Neuronal stem cell (in vitro differentiated cells): ENCODE data around the gene RABL6.

Experiments used
- DNase-seq: peaks from one replicate; pipeline ENCODE4 v3.0.0-alpha.2; 2013; ENCODE audit warnings: low spot score
- H2AFZ ChIP-seq: one replicate; pipeline ENCODE4 v1.6.1; 2013; ENCODE audit warnings: mild to moderate bottlenecking, low read length, inconsistent platforms
- H2AK5ac ChIP-seq: 2 replicates; pipeline ENCODE4 v1.6.1; 2013; ENCODE audit warnings: low read depth, mild to moderate bottlenecking, inconsistent platforms, low read length, moderate library complexity, mixed read lengths
- H2BK120ac ChIP-seq: 2 replicates; pipeline ENCODE4 v1.6.1; 2013; ENCODE audit warnings: low read depth, mild to moderate bottlenecking, inconsistent platforms, low read length, moderate library complexity, mixed read lengths
- H2BK12ac ChIP-seq: one replicate; pipeline ENCODE4 v1.6.1; 2013; ENCODE audit warnings: low read length, inconsistent platforms
- H2BK15ac ChIP-seq: 2 replicates; pipeline ENCODE4 v1.6.1; 2013; ENCODE audit warnings: mild to moderate bottlenecking, low read length, inconsistent platforms, mixed read lengths
- H2BK5ac ChIP-seq: one replicate; pipeline ENCODE4 v1.6.1; 2013; ENCODE audit warnings: inconsistent platforms, mild to moderate bottlenecking, low read length, moderate library complexity
- H3K14ac ChIP-seq: one replicate; pipeline ENCODE4 v1.6.1; 2013; ENCODE audit warnings: low read length, inconsistent platforms
- H3K18ac ChIP-seq: 2 replicates; pipeline ENCODE4 v1.6.1; 2013; ENCODE audit warnings: low read length, inconsistent platforms
- H3K23ac ChIP-seq: 2 replicates; pipeline ENCODE4 v1.6.1; 2013; ENCODE audit warnings: low read depth, mild to moderate bottlenecking, mixed read lengths, low read length, inconsistent platforms; ENCODE audit not compliant: poor library complexity
- H3K27ac ChIP-seq: replicated peaks from 3 replicates; pipeline ENCODE4 v1.5.1; 2013; ENCODE audit warnings: low read length, inconsistent platforms
- H3K27me3 ChIP-seq, 3 experiments: 2 replicates each; pipeline ENCODE4 v1.6.1; 2013; ENCODE audit warnings: low read length in 3 of 3, mild to moderate bottlenecking in 2 of 3, inconsistent platforms in 1 of 3, low read depth in 1 of 3, mixed read lengths in 1 of 3, moderate library complexity in 1 of 3; ENCODE audit not compliant: control insufficient read depth in 3 of 3, insufficient read depth in 3 of 3
- H3K36me3 ChIP-seq, 2 donors: replicated peaks in 1 of 2; 2 replicates each; pipeline ENCODE4 v1.6.1; 2013; ENCODE audit warnings: low read length in 2 of 2; ENCODE audit not compliant: control insufficient read depth in 2 of 2, insufficient read depth in 2 of 2
- H3K4ac ChIP-seq: 2 replicates; pipeline ENCODE4 v1.6.1; 2013; ENCODE audit warnings: inconsistent platforms, mild to moderate bottlenecking, low read length, moderate library complexity
- H3K4me1 ChIP-seq, 2 donors: 1 replicate in 1 of 2; 2 replicates in 1 of 2; pipeline ENCODE4 v1.6.1; 2013; ENCODE audit warnings: low read length in 2 of 2, low read depth in 1 of 2; ENCODE audit not compliant: control insufficient read depth in 2 of 2, insufficient read depth in 1 of 2
- H3K4me2 ChIP-seq: one replicate; pipeline ENCODE4 v1.6.1; 2013; ENCODE audit warnings: mild to moderate bottlenecking, low read length, inconsistent platforms; ENCODE audit not compliant: insufficient read depth, poor library complexity, severe bottlenecking
- H3K4me3 ChIP-seq, 2 donors: 2 replicates each; pipeline ENCODE4 v1.5.1; 2013; ENCODE audit warnings: low read length in 2 of 2, mild to moderate bottlenecking in 2 of 2, inconsistent platforms in 1 of 2, moderate library complexity in 1 of 2
- H3K79me1 ChIP-seq: one replicate; pipeline ENCODE4 v1.6.1; 2013; ENCODE audit warnings: low read depth, mild to moderate bottlenecking, inconsistent platforms, low read length, moderate library complexity
- H3K9ac ChIP-seq: one replicate; pipeline ENCODE4 v1.6.1; 2013; ENCODE audit warnings: mild to moderate bottlenecking, low read depth, low read length, inconsistent platforms; ENCODE audit not compliant: poor library complexity
- H3K9me3 ChIP-seq, 2 donors: replicated peaks in 1 of 2; 2 replicates each; pipeline versions ENCODE3 to v1.6.1; 2013; ENCODE audit warnings: low read length in 2 of 2, mild to moderate bottlenecking in 2 of 2, inconsistent platforms in 1 of 2, low read depth in 1 of 2, mixed read lengths in 1 of 2, moderate library complexity in 1 of 2; ENCODE audit not compliant: control insufficient read depth in 2 of 2, insufficient read depth in 1 of 2
- H4K8ac ChIP-seq: one replicate; pipeline ENCODE4 v1.6.1; 2013; ENCODE audit warnings: low read depth, mild to moderate bottlenecking, inconsistent platforms, low read length, moderate library complexity
- H4K91ac ChIP-seq: one replicate; pipeline ENCODE4 v1.6.1; 2013; ENCODE audit warnings: low read length, low read depth, mild to moderate bottlenecking, inconsistent platforms; ENCODE audit not compliant: poor library complexity
- WGBS, 2 donors: extraction: QIAGEN DNeasy Blood & Tissue Kit; methylation state at CpG; one replicate each; pipeline ENCODE4 v1.1.7; 2013; ENCODE audit warnings: missing lambda C conversion rate in 2 of 2, mixed read lengths in 1 of 2; ENCODE audit not compliant: insufficient read length in 2 of 2, insufficient replicate concordance in 1 of 2; ENCODE audit errors: extremely low coverage in 2 of 2; 5-methylcytosine and 5-hydroxymethylcytosine counted together

The RABL6 gene

DNA sequence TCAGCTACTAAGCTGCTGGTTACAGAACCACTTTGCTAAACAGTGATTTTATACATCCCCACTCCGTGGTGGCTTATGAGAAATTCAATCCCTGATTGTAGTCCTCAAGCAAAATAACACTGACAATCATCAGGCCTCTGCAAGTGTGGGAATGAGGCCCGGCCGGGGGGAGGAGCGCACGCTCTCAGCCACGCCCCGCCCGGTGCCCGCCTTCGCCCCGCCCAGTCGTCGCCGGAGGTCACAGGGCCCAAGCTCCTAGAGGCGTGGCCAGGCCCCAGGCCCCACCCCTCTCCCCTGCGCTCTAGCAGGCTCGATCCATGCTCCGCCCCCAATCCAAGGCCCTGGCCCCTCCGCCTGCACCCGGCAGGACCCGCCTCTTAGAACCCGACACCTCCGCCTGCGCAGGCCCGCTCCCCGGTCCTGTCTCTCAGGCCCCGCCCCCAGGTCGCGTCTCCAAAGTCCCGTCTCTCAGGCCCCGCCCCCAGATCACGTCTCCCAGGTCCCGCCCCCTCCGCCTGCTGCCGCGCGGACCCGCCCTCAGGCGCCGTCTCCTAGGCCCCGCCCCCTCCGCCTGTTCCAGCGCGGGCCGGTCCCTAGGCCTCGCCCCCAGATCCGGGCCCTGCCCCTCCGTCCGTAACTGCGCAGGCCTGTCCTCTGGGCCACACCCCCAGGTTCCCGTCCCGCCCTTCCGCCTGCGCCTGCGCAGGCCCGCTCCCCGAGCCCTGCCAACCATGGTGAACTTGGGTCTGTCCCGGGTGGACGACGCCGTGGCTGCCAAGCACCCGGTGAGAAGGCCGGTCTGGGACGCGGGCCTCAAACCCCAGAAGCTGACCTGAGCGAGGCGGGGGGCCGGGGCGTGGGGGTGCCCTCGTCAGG lies 16.9 kb upstream of the RABL6 start, which contains the start of gene TMEM141:
Gene TMEM141 (plus strand): TSS at position 705 of the 876 bp plus-strand sequence. CDS start 27 bp downstream, at position 732.
- no CpG with 5 or more reads among the region's 70 CpGs for WGBS, 2 donors
- Histone ChIP-seq H2BK12ac (no peak within 1 kb of the TSS), H3K4me2 (peak within 1 kb of the TSS; percentile 96), H2AFZ (peak within 1 kb of the TSS; percentile 92), H3K23ac (peak within 1 kb of the TSS; percentile 87), H3K18ac (peak within 1 kb of the TSS; percentile 92), H2BK15ac (peak within 1 kb of the TSS; percentile 64), H3K14ac (peak within 1 kb of the TSS; percentile 12), H4K91ac (no peak within 1 kb of the TSS), H3K36me3 (peaks cover 4 to 14% of the 10 kb centered on the region in 2 donors), H3K4me3 (peak within 1 kb of the TSS; percentile 88 to 90), H3K27ac (peak within 1 kb of the TSS; percentile 50), H3K4me1 (peaks cover 12 to 20% of the 10 kb centered on the region in 2 donors), H2BK120ac (no peak within 1 kb of the TSS), H3K4ac (peak within 1 kb of the TSS; percentile 8), H4K8ac (no peak within 1 kb of the TSS), H2AK5ac (peak within 1 kb of the TSS; percentile 89), H2BK5ac (peak within 1 kb of the TSS; percentile 95), H3K27me3 (no peaks in the 10 kb centered on the region), H3K79me1 (no peaks in the 10 kb centered on the region), H3K9me3 (no peaks in the 10 kb centered on the region), H3K9ac (peak within 1 kb of the TSS; percentile 96)
- DNase-seq = peak; percentile 100

DNA sequence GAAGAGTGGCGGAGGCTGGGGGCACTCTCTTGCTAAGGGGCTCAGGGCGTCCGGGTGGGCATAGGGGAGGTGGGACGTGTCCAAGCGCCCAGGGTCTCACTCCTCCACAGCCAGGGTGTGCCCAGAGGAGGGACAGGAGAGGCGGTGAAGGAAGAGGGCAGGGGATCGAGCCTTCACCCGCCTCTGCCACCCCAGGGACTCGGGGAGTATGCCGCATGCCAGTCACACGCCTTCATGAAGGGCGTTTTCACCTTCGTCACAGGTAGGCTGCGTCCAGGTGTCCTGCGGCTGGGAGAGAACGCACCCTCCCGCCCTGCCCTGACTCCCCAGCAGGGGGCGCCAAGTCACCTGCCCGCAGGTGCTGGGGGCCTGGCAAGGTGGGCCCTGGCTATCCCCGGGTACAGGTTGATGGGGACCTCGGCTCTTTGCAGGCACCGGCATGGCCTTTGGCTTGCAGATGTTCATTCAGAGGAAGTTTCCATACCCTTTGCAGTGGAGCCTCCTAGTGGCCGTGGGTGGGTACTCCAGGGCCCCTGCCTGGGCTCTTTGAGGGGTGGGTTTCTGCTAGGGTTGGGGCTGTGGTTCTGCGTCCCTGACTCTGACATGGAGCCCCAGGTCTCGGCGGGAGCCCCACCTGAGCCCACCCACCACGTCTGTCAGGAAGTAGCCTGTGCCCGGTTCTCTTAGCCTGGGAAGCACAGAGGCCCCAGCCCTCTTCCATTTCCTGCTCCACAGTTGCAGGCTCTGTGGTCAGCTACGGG lies 16.1 kb upstream of the RABL6 start:
- Histone ChIP-seq H3K4me1 (peaks cover 18 to 28% of the 10 kb centered on the region in 2 donors), H2BK12ac (no peak overlapping the region), H3K27me3 (no peaks in the 10 kb centered on the region), H2BK120ac (no peak overlapping the region), H3K4me3 (peak overlapping the region; percentile 88 to 90), H2AK5ac (peak overlapping the region; percentile 89), H2BK5ac (peak overlapping the region; percentile 95), H3K4me2 (peak overlapping the region; percentile 96), H3K18ac (peak overlapping the region; percentile 92), H3K4ac (peak overlapping the region; percentile 8), H2BK15ac (peak overlapping the region; percentile 64), H3K79me1 (no peaks in the 10 kb centered on the region), H4K8ac (no peak overlapping the region), H3K14ac (peak overlapping the region; percentile 12), H4K91ac (no peak overlapping the region), H3K27ac (peak overlapping the region; percentile 16), H3K9ac (peak overlapping the region; percentile 96), H3K9me3 (no peaks in the 10 kb centered on the region), H3K23ac (peak overlapping the region; percentile 87), H2AFZ (peak overlapping the region; percentile 92), H3K36me3 (peaks cover 4 to 14% of the 10 kb centered on the region in 2 donors)
- WGBS, 2 donors = no CpG with 5 or more reads among the region's 29 CpGs
- DNase-seq = peak; percentile 33

DNA sequence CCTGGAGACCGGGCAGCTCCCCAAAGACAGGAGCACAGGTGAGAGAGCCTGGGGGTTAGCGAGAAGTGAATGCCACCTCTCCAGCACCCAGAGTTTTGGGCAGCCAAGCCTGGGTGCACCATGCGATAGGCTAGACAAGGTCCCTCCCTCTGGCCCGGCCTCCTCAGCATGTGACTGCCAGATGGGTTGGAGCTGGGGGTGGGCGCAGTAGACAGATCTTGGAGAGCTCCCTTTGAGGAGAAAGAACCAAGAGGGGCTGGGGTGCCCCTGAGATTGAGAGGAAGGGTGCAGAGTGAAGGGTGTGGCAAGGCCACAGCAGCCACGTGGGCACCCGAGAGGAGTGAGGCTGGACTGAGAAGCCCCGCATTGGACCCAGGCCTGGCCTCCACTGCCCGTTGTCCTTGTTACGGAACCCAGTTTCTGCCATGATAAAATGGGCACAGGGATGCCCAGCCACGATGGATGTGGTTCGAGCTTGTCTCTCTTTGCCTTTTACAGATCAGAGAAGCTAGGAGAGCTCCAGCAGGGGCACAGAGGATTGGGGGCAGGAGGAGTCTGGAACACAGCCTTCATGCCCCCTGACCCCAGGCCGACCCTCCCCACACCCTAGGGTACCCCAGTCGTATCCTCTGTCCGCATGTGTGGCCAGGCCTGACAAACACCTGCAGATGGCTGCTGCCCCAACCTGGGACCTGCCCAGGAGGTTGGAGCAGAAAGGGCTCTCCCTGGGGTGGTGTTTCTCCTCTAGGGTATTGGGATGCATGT lies 15.2 kb upstream of the RABL6 start:
- Histone ChIP-seq H2BK5ac (peak overlapping the region; percentile 95), H3K14ac (no peak overlapping the region), H2AK5ac (peak overlapping the region; percentile 89), H2BK120ac (peak overlapping the region; percentile 72), H3K36me3 (peaks cover 4 to 14% of the 10 kb centered on the region in 2 donors), H3K9me3 (no peaks in the 10 kb centered on the region), H3K4me1 (peaks cover 22 to 34% of the 10 kb centered on the region in 2 donors), H2BK15ac (peak overlapping the region; percentile 64), H3K27ac (no peak overlapping the region), H3K4ac (peak overlapping the region; percentile 66), H4K91ac (no peak overlapping the region), H3K27me3 (no peaks in the 10 kb centered on the region), H4K8ac (no peak overlapping the region), H3K4me3 (peak overlapping the region in 1 of 2 donors; percentile 90), H3K9ac (no peak overlapping the region), H2AFZ (no peak overlapping the region), H3K18ac (no peak overlapping the region), H3K79me1 (no peaks in the 10 kb centered on the region), H2BK12ac (no peak overlapping the region), H3K23ac (peak overlapping the region; percentile 85), H3K4me2 (peak overlapping the region; percentile 96)
- DNase-seq = no peak
- whole genome bisulfite sequencing, 2 donors = no CpG with 5 or more reads among the region's 15 CpGs
